Vagina (tissue), 2 donors: ENCODE measurements around the gene ACADL. TPM values are rescaled to one million over a fixed set of nuclear protein-coding genes. Genes with fewer than 3 reads are reported as not detected.

Experiments used
- DNase-seq, 2 donors: peaks; one replicate each; pipeline ENCODE4 v3.0.0-alpha.2; 2017; ENCODE audit errors: extremely low spot score in 2 of 2
- H3K27ac ChIP-seq: fragments of 200-600 bp; sonication (generic); one replicate; pipeline ENCODE4 v1.5.1; 2019
- H3K27me3 ChIP-seq: fragments of 200-600 bp; sonication (generic); one replicate; pipeline ENCODE4 v1.5.1; 2019
- H3K36me3 ChIP-seq, 2 donors: fragments of 200-600 bp; sonication (generic); one replicate each; pipeline ENCODE4 v1.5.1; 2017 to 2019
- H3K4me1 ChIP-seq: fragments of 200-600 bp; sonication (generic); one replicate; pipeline ENCODE4 v1.5.1; 2019
- H3K4me3 ChIP-seq, 2 donors: fragments of 200-600 bp; sonication (generic); 1 replicate in 1 of 2; 2 replicates in 1 of 2; pipeline ENCODE4 v1.5.1; 2016 to 2019
- H3K9me3 ChIP-seq: fragments of 200-600 bp; sonication (generic); one replicate; pipeline ENCODE4 v1.5.1; 2019
- CTCF ChIP-seq, 3 experiments: fragments of 450-650 bp in 2 of 3; fragments of 200-600 bp in 1 of 3; sonication (generic) in 1 of 3; IDR thresholded peaks; one replicate each; pipeline ENCODE4 v1.5.1; 2017 to 2019; ENCODE audit warnings: antibody characterized with exemption in 3 of 3, mild to moderate bottlenecking in 2 of 3, moderate library complexity in 2 of 3
- POLR2A ChIP-seq, 2 donors: fragments of 450-650 bp; IDR thresholded peaks; one replicate each; pipeline ENCODE4 v1.6.1; 2017; ENCODE audit warnings: antibody characterized with exemption in 2 of 2, mild to moderate bottlenecking in 2 of 2, moderate library complexity in 2 of 2
- POLR2AphosphoS5 ChIP-seq, 2 donors: sonication (generic); formaldehyde crosslinking; IDR thresholded peaks; one replicate each; pipeline ENCODE4 v1.9.0; 2017; ENCODE audit warnings: antibody characterized with exemption in 2 of 2, mild to moderate bottlenecking in 2 of 2, low read depth in 1 of 2; ENCODE audit not compliant: insufficient read depth in 1 of 2
- intact Hi-C: fragments of 100-400 bp; cut with DNase I; formaldehyde crosslinking; loops from one replicate; pipeline ENCODE4 v1.15.1; 2023
- total RNA-seq: library from RNA; depleted of rRNA; stranded (reverse); fragments of >200 nt; gene quantifications from one replicate; pipeline ENCODE4 v1.2.3, GENCODE V29; 2016

Gene ACADL
- total RNA-seq: 10.6 TPM

- no peaks in the 10 kb centered on the region for H3K36me3 ChIP-seq
- H3K27me3 ChIP-seq: no peaks in the 10 kb centered on the region
- peaks cover 10% of the 10 kb centered on the region for H3K4me1 ChIP-seq
- TF ChIP-seq POLR2A (IDR thresholded peaks at IDR 0.05) (no peak), POLR2AphosphoS5 (IDR thresholded peaks at IDR 0.05; ENCODE audit: insufficient read depth in 1 of 2, low read depth in 1 of 2) (peak in 1 of 2 donors; percentile 18)
- peak within 1 kb of the TSS; percentile 52 to 59 for H3K4me3 ChIP-seq
- peak within 1 kb of the TSS; percentile 58 for H3K27ac ChIP-seq
- DNase-seq: no peak
- intact Hi-C loops: no loop called here
- no peaks in the 10 kb centered on the region for H3K9me3 ChIP-seq
Measured at GRCh38 chr2:210224941-210225672, at the start of gene ACADL. TSS of gene ACADL (minus strand) at chr2:210225447. CDS start at chr2:210225263, 184 bp downstream.

DNA sequence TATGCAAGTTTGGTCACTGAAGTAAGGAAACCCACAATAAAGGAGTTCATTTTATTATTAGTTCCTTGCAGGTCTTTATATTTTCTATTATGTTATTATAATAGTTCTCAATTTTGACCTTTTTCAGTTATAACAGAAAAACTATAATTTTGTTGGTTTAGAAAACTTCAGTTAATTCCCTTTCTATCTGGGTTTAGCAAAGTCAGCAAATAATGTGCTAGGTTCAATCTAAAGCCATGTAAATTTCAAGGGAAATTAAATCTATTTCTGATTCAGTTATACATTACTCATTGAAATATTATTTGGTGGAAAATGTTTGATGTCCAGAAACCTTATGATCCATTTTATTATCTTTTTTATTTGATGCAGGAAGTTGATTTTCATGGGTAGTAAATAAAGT is 46.1 kb upstream of the ACADL start:
- Histone ChIP-seq H3K9me3 (no peaks in the 10 kb centered on the region), H3K36me3 (no peaks in the 10 kb centered on the region), H3K4me1 (no peaks in the 10 kb centered on the region), H3K27ac (no peak overlapping the region), H3K4me3 (no peak overlapping the region), H3K27me3 (no peaks in the 10 kb centered on the region)
- intact Hi-C loops: no loop called here
- no peak for TF ChIP-seq POLR2AphosphoS5 (IDR thresholded peaks at IDR 0.05; ENCODE audit: insufficient read depth in 1 of 2, low read depth in 1 of 2)
- TF ChIP-seq CTCF (IDR thresholded peaks at IDR 0.05): no peak
- TF ChIP-seq POLR2A (IDR thresholded peaks at IDR 0.05): no peak
- no peak for DNase-seq

DNA sequence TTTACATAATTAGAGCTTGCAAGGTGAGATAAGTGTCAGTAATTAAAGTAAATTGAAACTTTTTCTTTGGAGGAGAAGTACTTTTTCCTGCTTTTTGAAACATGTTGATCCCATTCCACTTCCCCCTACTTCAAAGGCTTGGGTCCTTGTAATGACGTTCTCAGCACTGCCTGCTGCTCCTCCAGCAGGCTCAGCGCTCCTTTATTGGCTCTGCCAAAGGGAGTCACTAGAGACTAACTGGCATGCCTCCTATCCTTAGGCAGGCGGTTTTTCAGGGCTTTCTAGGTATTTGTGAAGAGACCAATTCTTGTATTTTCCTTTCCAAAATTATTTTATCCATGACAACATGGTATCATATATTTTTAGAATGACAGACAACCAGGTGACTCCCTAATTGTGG is 43.9 kb upstream of the ACADL start:
- Histone ChIP-seq H3K27me3 (no peaks in the 10 kb centered on the region), H3K4me3 (no peak overlapping the region), H3K27ac (no peak overlapping the region), H3K4me1 (no peaks in the 10 kb centered on the region), H3K36me3 (no peaks in the 10 kb centered on the region), H3K9me3 (no peaks in the 10 kb centered on the region)
- DNase-seq: no peak
- TF ChIP-seq CTCF (IDR thresholded peaks at IDR 0.05) (no peak), POLR2AphosphoS5 (IDR thresholded peaks at IDR 0.05; ENCODE audit: insufficient read depth in 1 of 2, low read depth in 1 of 2) (no peak)
- intact Hi-C loops: no loop called here

DNA sequence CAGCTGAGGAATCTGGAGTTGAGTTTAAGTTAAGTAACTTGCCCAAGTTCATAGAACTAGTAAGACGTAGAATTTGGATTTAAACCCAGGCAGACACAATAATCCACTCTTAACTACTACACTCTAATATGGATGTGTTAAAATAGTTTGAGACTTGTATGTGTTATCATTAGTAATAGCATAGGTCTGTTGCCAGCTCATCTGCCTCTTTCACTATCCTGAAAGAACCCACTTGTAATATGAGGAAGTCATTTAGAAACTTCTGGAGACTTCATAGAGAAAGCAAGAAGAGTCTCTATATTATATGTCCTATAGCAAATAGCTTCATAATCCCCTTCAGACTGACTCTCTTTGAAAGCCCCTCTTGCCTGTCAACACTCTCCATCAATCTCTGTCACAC is 43.0 kb upstream of the ACADL start:
- Histone ChIP-seq H3K27me3 (no peaks in the 10 kb centered on the region), H3K27ac (no peak overlapping the region), H3K36me3 (no peaks in the 10 kb centered on the region), H3K9me3 (no peaks in the 10 kb centered on the region), H3K4me3 (no peak overlapping the region), H3K4me1 (no peaks in the 10 kb centered on the region)
- TF ChIP-seq POLR2A (IDR thresholded peaks at IDR 0.05) (no peak), CTCF (IDR thresholded peaks at IDR 0.05) (no peak), POLR2AphosphoS5 (IDR thresholded peaks at IDR 0.05; ENCODE audit: insufficient read depth in 1 of 2, low read depth in 1 of 2) (no peak)
- intact Hi-C loops: no loop called here
- DNase-seq: no peak

DNA sequence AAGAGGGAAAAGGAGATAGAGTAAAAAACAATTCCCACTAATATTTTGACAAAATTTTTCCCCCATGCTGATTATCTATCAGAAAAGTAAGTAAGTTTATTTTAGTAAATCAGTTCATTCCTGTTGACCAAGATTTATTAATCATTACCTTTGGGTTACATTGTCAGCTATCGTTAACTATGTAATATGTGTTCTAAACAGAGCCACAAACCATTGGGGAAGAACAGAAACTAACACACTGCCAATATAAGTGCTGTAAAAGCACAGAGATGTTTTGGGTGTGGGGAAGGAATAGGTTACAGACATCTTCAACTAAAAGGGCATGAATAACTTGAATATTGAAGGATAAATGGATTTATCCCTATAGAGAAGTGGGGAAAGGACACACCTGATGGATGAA is 42.5 kb upstream of the ACADL start:
- Histone ChIP-seq H3K36me3 (no peaks in the 10 kb centered on the region), H3K4me1 (no peaks in the 10 kb centered on the region), H3K9me3 (no peaks in the 10 kb centered on the region), H3K4me3 (no peak overlapping the region), H3K27ac (no peak overlapping the region), H3K27me3 (no peaks in the 10 kb centered on the region)
- TF ChIP-seq CTCF (IDR thresholded peaks at IDR 0.05) (no peak), POLR2AphosphoS5 (IDR thresholded peaks at IDR 0.05; ENCODE audit: insufficient read depth in 1 of 2, low read depth in 1 of 2) (no peak), POLR2A (IDR thresholded peaks at IDR 0.05) (no peak)
- DNase-seq: no peak
- intact Hi-C loops: no loop called here
